ENCODE results near the gene VEGFB. TPM values are rescaled to one million over a fixed set of nuclear protein-coding genes. Genes with fewer than 3 reads are reported as not detected.

The VEGFB gene
- polyA plus RNA-seq, 3 donors: 83.8 to 99.3 (median 95.3) TPM

DNA sequence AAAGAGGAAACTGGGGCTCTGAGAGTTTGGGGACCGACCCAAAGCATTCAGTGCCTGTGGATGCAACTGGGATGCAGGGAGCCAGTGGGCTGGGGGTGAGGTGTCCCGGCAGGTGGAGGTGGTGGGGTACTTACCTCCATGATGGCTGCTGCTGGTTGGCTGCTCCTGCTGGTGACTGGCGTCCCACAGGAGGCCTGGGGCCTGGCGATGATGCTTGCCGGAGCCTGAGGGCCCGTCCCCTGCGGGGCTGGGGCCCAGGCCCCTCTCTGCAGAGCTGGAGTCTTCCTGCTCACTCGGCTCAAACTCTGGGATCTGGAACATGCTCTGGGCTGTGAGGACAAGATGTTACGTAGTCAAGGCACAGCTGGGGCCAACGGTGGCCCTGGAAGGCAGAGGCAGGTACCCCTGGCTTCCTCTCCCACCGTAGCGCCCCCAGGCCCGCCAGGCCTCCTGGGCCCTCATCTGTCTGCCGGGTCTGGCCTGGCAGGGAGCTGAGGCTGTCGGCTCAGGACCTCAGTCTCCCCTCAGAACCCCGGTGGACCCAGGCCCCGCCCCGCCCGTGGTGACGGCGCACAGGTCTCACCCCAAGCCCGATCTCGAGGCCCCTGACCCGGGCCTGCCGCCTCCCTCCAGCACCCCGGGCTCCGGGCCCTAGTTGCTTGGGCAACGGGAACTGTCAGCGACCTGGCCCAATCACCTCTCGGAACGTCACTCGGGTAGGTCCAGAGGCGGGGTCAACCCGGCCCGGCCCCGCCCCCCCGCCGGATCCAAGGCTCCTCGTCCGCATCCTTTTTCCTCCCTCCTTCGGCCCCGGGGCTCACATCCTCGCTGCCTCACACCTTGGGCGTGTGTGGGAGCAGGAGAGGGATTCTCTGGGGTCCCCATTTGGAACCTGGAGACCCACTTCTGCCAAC, 49.9 kb downstream of the VEGFB start, which contains the start of gene BAD:
TSS of gene BAD (minus strand) at position 618 of the 914 bp plus-strand sequence. CDS start at position 321, 297 bp downstream.
- peak in 10 of 11 donors; percentile 81 to 93 (median 89) for DNase-seq (ENCODE audit: extremely low read depth in 1 of 11, low read depth in 9 of 11, low spot score in 4 of 11)

DNA sequence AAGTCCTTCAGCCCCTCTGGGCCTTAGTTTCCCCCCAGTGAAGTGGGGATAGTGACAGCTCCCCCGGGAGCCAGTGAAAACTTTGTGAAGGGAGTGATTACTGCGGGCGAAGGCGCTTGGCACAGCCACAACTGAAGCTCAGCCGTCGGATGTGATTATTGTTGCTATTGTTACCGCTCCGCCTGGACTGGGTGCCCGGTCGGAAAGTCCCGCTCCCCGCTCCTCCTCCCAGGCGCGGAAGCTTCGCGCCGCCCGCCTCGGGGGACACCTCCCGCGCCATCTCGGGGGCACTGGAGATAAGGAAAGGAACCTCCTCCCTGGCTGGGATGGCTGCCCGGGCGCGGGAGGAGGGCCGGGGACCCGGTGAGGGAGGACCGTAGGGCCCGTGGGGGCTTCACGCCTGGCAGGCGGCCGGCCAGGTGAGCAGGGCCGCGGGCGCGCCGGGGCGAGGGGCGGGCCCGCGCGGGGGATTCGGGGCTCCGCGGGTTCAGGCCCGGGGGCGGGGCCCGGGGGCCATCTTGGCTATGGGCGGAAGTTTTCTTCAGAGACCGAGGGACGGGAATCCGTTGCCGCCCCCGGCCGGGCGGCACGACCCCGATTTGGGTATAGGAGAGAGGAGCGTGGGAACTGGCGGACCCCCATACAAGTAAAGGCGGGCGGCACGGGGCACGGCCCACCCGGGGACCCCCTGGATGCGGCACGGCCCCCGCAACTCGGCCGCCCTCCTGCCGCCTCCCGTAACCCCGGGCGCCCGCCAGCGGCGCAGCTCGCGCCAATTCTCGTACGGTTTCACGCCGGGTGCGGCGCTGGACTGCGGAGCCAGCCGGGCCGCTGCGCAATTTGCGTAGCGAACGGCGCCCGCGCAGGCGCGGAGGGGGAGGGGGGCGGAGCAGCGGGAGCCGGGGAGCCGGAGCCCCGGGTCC, 50.8 kb downstream of the VEGFB start, which contains the start of gene GPR137:
TSS of gene GPR137 (plus strand) at position 887 of the 923 bp plus-strand sequence. CDS start 677 bp downstream, outside the sequence.
- peak in 7 of 11 donors; percentile 74 to 83 (median 81) for DNase-seq (ENCODE audit: extremely low read depth in 1 of 11, low read depth in 9 of 11, low spot score in 4 of 11)

DNA sequence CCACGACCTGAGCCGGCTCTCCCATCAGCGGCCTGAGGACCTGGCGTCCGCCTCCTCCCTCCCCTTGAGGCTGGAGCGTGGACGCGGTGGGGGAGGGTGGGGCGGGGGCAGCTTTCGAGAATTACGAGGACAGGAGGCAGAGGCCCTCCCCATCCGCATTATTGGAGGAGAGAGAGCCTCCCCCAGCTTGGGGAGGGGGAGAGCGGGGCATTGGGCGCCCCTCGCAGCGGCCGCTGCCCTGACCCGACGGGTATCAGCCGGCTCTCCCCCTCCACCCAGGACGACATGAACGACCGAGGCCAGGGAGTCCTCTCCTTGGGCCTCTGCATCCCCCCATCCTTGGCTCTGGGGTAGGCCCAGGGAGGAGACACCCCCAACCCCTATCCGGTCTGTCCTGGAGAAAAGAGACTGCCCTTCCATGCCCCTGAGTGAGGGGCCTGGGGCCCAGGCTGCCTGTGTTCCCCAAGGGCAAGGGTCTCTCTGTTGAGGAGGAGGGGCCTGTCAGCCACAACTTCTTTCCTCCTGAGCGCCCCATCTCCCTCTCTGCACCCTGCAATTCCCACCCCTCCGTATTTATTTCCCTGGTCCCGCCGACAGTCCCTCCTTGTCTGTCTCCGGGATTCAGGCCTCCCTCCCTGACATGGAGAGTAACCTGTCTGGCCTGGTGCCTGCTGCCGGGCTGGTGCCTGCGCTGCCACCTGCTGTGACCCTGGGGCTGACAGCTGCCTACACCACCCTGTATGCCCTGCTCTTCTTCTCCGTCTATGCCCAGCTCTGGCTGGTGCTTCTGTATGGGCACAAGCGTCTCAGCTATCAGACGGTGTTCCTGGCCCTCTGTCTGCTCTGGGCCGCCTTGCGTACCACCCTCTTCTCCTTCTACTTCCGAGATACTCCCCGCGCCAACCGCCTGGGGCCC, 51.8 kb downstream of the VEGFB start:
- DNase-seq (ENCODE audit: extremely low read depth in 1 of 11, low read depth in 9 of 11, low spot score in 4 of 11): no peak

DNA sequence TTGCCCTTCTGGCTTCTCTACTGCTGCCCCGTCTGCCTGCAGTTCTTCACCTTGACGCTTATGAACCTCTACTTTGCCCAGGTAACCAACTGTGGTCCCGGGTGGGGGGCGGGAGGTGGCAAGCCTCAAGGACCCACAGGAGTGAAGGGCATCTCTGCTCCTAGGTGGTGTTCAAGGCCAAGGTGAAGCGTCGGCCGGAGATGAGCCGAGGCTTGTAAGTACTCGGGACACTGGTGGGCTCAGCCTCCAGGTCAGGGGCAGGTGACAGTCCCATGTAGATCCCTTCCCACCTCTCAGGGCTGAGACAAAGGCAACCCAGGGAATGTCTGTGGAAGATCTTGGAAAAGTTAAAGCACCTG, 52.4 kb downstream of the VEGFB start:
- DNase-seq (ENCODE audit: extremely low read depth in 1 of 11, low read depth in 9 of 11, low spot score in 4 of 11): no peak

DNA sequence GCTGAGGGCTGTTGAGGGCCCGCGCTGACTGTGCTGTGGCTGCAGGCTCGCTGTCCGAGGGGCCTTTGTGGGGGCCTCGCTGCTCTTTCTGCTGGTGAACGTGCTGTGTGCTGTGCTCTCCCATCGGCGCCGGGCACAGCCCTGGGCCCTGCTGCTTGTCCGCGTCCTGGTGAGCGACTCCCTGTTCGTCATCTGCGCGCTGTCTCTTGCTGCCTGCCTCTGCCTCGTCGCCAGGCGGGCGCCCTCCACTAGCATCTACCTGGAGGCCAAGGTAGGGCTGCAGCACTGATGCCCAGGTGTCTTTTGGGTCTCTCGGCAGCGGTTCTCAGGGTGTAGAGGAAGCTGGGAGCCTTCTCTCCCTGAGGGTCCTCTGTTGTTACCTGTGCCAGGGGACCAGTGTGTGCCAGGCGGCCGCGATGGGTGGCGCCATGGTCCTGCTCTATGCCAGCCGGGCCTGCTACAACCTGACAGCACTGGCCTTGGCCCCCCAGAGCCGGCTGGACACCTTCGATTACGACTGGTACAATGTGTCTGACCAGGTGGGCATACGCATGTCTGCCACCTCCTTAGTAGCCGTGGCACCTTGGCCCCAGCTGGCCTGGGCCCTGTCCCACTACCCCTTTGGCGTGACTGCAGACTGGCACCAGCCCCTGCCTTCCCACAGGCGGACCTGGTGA, 53.4 kb downstream of the VEGFB start:
- no peak for DNase-seq (ENCODE audit: extremely low read depth in 1 of 11, low read depth in 9 of 11, low spot score in 4 of 11)

DNA sequence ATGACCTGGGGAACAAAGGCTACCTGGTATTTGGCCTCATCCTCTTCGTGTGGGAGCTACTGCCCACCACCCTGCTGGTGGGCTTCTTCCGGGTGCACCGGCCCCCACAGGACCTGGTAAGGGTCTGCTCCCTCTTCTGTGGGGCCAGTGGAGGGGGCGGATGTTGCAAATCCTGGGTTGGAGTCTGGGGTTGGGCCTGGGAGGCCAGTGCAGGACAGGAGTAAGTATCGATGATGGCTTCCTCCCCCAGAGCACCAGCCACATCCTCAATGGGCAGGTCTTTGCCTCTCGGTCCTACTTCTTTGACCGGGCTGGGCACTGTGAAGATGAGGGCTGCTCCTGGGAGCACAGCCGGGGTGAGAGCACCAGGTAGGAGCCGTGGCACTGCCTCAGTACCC, 54.0 kb downstream of the VEGFB start:
- no peak for DNase-seq (ENCODE audit: extremely low read depth in 1 of 11, low read depth in 9 of 11, low spot score in 4 of 11)

Other genes with a start within 250 kb of the VEGFB start
- 100 to 1,000 TPM in 2 of 3 donors, 10 to 100 TPM in 1; 95.6 to 109 (median 106) TPM for gene OTUB1, start 248.1 kb upstream of the VEGFB start, polyA plus RNA-seq (ENCODE audit: insufficient read length in 3 of 3)
- 1 to 10 TPM; 2.2 to 3.3 (median 3.2) TPM for gene FLRT1, start 198.7 kb upstream of the VEGFB start, polyA plus RNA-seq (ENCODE audit: insufficient read length in 3 of 3)
- 10 to 100 TPM; 13.4 to 19.5 (median 17.8) TPM for gene MACROD1, start 68.5 kb upstream of the VEGFB start, polyA plus RNA-seq (ENCODE audit: insufficient read length in 3 of 3)
- gene STIP1, start 48.4 kb upstream of the VEGFB start, polyA plus RNA-seq (ENCODE audit: insufficient read length in 3 of 3): 100 to 1,000 TPM; 173 to 197 (median 188) TPM
- gene FERMT3, start 27.9 kb upstream of the VEGFB start, polyA plus RNA-seq (ENCODE audit: insufficient read length in 3 of 3): 1 to 10 TPM; 4.7 to 6.5 (median 5.9) TPM
- gene TRPT1, start 8.4 kb upstream of the VEGFB start, polyA plus RNA-seq (ENCODE audit: insufficient read length in 3 of 3): 10 to 100 TPM; 45.0 to 59.9 (median 49.3) TPM
- 10 to 100 TPM; 17.7 to 32.8 (median 28.0) TPM for gene NUDT22, start 8.3 kb upstream of the VEGFB start, polyA plus RNA-seq (ENCODE audit: insufficient read length in 3 of 3)
- 10 to 100 TPM; 56.1 to 76.7 (median 63.6) TPM for gene DNAJC4, start 4.0 kb upstream of the VEGFB start, polyA plus RNA-seq (ENCODE audit: insufficient read length in 3 of 3)
- gene FKBP2, start 6.5 kb downstream of the VEGFB start, polyA plus RNA-seq (ENCODE audit: insufficient read length in 3 of 3): 100 to 1,000 TPM in 2 of 3 donors, 10 to 100 TPM in 1; 74.5 to 111 (median 102) TPM
- gene PPP1R14B, start 12.4 kb downstream of the VEGFB start, polyA plus RNA-seq (ENCODE audit: insufficient read length in 3 of 3): 10 to 100 TPM; 59.6 to 85.8 (median 69.1) TPM
- 10 to 100 TPM; 11.6 to 17.7 (median 15.1) TPM for gene PLCB3, start 16.9 kb downstream of the VEGFB start, polyA plus RNA-seq (ENCODE audit: insufficient read length in 3 of 3)
- 10 to 100 TPM; 36.7 to 58.9 (median 54.2) TPM for gene BAD, start 50.1 kb downstream of the VEGFB start, polyA plus RNA-seq (ENCODE audit: insufficient read length in 3 of 3)
- gene GPR137, start 51.3 kb downstream of the VEGFB start, polyA plus RNA-seq (ENCODE audit: insufficient read length in 3 of 3): 10 to 100 TPM; 27.2 to 42.7 (median 42.7) TPM
- under 1 TPM in 1 of 3 donors, not detected in 2; 0.11 TPM for gene KCNK4, start 56.7 kb downstream of the VEGFB start, polyA plus RNA-seq (ENCODE audit: insufficient read length in 3 of 3)
- gene CATSPERZ, start 65.8 kb downstream of the VEGFB start, polyA plus RNA-seq (ENCODE audit: insufficient read length in 3 of 3): under 1 TPM in 1 of 3 donors, not detected in 2; 0.47 TPM
- gene ESRRA, start 70.9 kb downstream of the VEGFB start, polyA plus RNA-seq (ENCODE audit: insufficient read length in 3 of 3): 10 to 100 TPM; 16.6 to 30.5 (median 26.3) TPM
- 100 to 1,000 TPM; 203 to 244 (median 219) TPM for gene TRMT112, start 83.0 kb downstream of the VEGFB start, polyA plus RNA-seq (ENCODE audit: insufficient read length in 3 of 3)
- gene PRDX5, start 83.5 kb downstream of the VEGFB start, polyA plus RNA-seq (ENCODE audit: insufficient read length in 3 of 3): 100 to 1,000 TPM; 161 to 233 (median 207) TPM
- gene CCDC88B, start 105.6 kb downstream of the VEGFB start, polyA plus RNA-seq (ENCODE audit: insufficient read length in 3 of 3): 1 to 10 TPM; 1.7 to 5.0 (median 3.9) TPM
- 10 to 100 TPM in 2 of 3 donors, 1 to 10 TPM in 1; 6.7 to 13.9 (median 12.6) TPM for gene RPS6KA4, start 124.6 kb downstream of the VEGFB start, polyA plus RNA-seq (ENCODE audit: insufficient read length in 3 of 3)

Data from renal cortex interstitium (tissue), 11 donors.